ENCODE data around the gene REEP6.

REEP6 gene

DNA sequence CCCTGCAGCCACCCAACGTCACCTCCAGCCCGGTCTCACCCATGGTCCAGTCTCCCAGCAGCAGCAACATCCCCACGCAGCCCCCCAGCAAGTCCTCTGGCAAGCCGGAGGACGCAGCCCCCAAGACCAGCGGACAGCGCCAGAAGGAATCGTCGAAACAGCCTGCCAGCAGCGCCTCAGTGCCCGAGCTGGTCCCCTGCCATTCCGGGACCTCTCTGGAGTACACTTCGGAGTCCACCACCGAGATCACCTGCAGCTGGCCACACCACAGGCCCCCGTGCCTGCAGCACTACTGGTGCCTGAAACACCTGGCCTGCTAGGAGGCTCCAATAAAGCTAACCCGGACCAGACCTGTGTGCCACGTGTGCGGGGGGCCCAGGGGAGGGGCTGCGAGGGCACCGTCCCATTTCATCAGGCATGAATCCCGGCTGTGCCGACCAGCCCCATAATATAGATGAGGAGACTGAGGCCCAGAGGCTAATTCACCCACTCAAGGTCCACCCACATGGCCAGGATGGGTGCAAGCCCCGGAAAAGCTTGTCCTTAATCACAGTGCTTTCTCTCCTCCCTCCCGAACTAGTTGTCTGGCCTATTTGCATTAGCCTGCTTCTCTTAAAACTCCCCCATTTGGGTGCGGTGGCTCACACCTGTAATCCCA is 6.7 kb downstream of the REEP6 start:
- no peak for TF ChIP-seq POLR2AphosphoS5 (IDR thresholded peaks at IDR 0.05; ENCODE audit: low read depth, low read length)
- no peak for TF ChIP-seq FOXP2 (optimal IDR thresholded peaks at IDR 0.05; ENCODE audit: borderline replicate concordance, extremely low read depth, extremely low read length, insufficient read depth)
- TF ChIP-seq TAF1 (IDR thresholded peaks at IDR 0.05; ENCODE audit: borderline replicate concordance, insufficient read depth, low read length) = no peak
- TF ChIP-seq SIN3A (IDR thresholded peaks at IDR 0.05; ENCODE audit: borderline replicate concordance, insufficient read depth, low read length) = no peak
- TF ChIP-seq, protein P1, sequence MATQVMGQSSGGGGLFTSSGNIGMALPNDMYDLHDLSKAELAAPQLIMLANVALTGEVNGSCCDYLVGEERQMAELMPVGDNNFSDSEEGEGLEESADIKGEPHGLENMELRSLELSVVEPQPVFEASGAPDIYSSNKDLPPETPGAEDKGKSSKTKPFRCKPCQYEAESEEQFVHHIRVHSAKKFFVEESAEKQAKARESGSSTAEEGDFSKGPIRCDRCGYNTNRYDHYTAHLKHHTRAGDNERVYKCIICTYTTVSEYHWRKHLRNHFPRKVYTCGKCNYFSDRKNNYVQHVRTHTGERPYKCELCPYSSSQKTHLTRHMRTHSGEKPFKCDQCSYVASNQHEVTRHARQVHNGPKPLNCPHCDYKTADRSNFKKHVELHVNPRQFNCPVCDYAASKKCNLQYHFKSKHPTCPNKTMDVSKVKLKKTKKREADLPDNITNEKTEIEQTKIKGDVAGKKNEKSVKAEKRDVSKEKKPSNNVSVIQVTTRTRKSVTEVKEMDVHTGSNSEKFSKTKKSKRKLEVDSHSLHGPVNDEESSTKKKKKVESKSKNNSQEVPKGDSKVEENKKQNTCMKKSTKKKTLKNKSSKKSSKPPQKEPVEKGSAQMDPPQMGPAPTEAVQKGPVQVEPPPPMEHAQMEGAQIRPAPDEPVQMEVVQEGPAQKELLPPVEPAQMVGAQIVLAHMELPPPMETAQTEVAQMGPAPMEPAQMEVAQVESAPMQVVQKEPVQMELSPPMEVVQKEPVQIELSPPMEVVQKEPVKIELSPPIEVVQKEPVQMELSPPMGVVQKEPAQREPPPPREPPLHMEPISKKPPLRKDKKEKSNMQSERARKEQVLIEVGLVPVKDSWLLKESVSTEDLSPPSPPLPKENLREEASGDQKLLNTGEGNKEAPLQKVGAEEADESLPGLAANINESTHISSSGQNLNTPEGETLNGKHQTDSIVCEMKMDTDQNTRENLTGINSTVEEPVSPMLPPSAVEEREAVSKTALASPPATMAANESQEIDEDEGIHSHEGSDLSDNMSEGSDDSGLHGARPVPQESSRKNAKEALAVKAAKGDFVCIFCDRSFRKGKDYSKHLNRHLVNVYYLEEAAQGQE (IDR thresholded peaks at IDR 0.05; ENCODE audit: insufficient read depth in 1 of 2, low read depth in 2 of 2, low read length in 2 of 2) = no peak

DNA sequence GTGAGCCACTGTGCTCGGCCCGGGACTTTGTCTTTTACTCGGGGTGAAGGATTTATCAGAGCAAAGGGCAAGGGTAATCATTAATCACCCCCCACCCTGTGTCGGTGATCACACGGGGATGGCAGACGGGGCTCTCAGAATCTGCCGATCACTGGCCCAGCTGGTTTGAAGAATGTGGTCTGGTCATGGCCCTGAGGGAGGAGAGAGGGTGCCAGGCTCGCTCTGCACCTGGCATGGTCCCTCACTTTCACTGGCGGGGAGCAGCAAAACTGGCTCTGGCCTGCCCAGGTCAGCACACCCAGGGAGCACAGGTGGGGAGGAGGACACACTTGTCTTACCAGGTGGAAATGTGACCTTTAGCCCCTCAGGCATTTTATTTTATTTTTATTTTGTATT is 10.2 kb downstream of the REEP6 start:
- TF ChIP-seq SIN3A (IDR thresholded peaks at IDR 0.05; ENCODE audit: borderline replicate concordance, insufficient read depth, low read length) (no peak), TAF1 (IDR thresholded peaks at IDR 0.05; ENCODE audit: borderline replicate concordance, insufficient read depth, low read length) (no peak), FOXP2 (optimal IDR thresholded peaks at IDR 0.05; ENCODE audit: borderline replicate concordance, extremely low read depth, extremely low read length, insufficient read depth) (no peak), POLR2AphosphoS5 (IDR thresholded peaks at IDR 0.05; ENCODE audit: low read depth, low read length) (no peak)
- TF ChIP-seq, protein P1 (IDR thresholded peaks at IDR 0.05; ENCODE audit: insufficient read depth in 1 of 2, low read depth in 2 of 2, low read length in 2 of 2) = no peak

DNA sequence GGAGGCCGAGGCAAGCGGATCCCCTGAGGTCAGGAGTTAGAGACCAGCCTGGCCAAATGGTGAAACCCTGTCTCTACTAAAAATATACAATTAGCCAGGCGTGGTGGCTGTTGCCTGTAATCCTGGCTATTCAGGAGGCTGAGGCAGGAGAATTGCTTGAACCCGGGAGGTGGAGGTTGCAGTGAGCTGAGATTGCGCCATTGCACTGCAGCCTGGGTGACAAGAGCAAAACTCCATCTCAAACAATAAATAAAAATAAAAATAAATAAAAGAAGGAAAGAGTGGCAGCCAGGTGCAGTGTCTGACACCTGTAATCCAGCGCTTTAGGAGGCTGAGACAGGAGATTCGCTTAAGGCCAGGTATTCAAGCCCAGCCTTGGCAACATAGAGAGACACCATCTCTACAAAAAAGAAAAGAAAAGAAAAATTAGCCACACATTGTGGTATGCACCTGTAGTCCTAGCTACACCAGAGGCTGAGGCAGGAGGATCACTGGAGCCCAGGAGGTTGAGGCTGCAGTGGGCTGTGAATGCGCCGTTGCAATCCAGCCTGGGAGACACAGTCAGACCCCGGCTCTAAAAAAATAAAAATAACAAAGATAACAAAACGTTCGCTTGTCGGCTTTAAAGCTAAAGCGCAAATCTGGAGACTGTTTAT is 11.6 kb downstream of the REEP6 start:
- TF ChIP-seq SIN3A (IDR thresholded peaks at IDR 0.05; ENCODE audit: borderline replicate concordance, insufficient read depth, low read length) = no peak
- no peak for TF ChIP-seq FOXP2 (optimal IDR thresholded peaks at IDR 0.05; ENCODE audit: borderline replicate concordance, extremely low read depth, extremely low read length, insufficient read depth)
- TF ChIP-seq TAF1 (IDR thresholded peaks at IDR 0.05; ENCODE audit: borderline replicate concordance, insufficient read depth, low read length) = no peak
- TF ChIP-seq, protein P1 (IDR thresholded peaks at IDR 0.05; ENCODE audit: insufficient read depth in 1 of 2, low read depth in 2 of 2, low read length in 2 of 2) = no peak
- no peak for TF ChIP-seq POLR2AphosphoS5 (IDR thresholded peaks at IDR 0.05; ENCODE audit: low read depth, low read length)

DNA sequence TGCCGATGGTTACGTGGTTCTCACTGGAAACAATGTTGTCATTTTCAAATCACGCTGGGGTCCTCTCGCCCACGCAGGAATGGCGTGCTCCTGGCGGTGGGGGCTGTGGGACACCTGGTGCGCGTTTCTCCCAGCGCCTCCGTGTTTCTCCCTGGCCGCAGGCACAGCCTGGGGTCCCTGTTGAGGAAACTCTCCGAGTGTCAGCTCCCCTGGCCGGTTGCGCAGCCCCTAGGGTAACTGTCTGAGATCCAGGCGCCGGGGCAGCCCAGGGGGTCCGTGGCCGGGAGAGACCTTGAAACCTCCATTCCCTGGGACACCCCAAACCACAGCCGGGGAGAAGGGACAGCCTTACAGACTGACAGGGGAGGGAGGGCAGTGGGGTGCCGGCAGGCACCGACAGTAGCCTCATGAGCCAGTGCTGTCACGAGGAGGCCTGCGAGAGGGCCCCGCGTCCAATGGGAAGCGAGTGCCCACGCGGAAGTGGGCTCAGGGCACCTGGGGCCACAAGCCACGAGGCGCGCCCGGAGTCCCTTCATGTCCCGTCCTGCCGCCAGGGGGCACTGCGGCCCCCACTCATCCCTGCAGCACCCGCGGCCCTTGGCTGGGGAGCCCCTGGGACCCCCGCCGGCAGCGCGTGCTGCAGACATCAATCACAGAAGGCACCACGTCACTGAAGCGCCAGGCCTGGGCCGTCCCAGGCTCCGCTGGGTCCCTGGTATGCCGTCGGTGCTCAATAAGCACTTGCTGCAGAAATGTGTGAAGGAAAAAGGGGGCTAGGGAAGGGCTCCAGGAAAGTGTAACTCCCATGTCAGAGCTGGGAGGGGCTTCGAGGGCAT is 12.3 kb downstream of the REEP6 start:
- TF ChIP-seq FOXP2 (optimal IDR thresholded peaks at IDR 0.05; ENCODE audit: borderline replicate concordance, extremely low read depth, extremely low read length, insufficient read depth) (peak; percentile 12), POLR2AphosphoS5 (IDR thresholded peaks at IDR 0.05; ENCODE audit: low read depth, low read length) (no peak), TAF1 (IDR thresholded peaks at IDR 0.05; ENCODE audit: borderline replicate concordance, insufficient read depth, low read length) (no peak), SIN3A (IDR thresholded peaks at IDR 0.05; ENCODE audit: borderline replicate concordance, insufficient read depth, low read length) (no peak)
- TF ChIP-seq, protein P1 (IDR thresholded peaks at IDR 0.05; ENCODE audit: insufficient read depth in 1 of 2, low read depth in 2 of 2, low read length in 2 of 2) = no peak
